HTR-8/SVneo (cell line): Measurements from ENCODE around the gene DIPK2A.

ENCODE experiments used
- DNase-seq: peaks from one replicate; pipeline ENCODE4 v3.0.0; 2011; ENCODE audit warnings: low spot score, mixed read lengths; ENCODE audit not compliant: insufficient read length
- FAIRE-seq: peaks from 2 replicates; lab custom pipeline; 2011; peaks lifted over from hg19 to GRCh38; lab: Jason Lieb, UNC

The DIPK2A gene, protein sequence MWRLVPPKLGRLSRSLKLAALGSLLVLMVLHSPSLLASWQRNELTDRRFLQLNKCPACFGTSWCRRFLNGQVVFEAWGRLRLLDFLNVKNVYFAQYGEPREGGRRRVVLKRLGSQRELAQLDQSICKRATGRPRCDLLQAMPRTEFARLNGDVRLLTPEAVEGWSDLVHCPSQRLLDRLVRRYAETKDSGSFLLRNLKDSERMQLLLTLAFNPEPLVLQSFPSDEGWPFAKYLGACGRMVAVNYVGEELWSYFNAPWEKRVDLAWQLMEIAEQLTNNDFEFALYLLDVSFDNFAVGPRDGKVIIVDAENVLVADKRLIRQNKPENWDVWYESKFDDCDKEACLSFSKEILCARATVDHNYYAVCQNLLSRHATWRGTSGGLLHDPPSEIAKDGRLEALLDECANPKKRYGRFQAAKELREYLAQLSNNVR

GRCh38 chr3:143971359-143972154, at the start of gene DIPK2A:
TSS of gene DIPK2A (plus strand) at chr3:143971823. CDS start at chr3:143972333, 510 bp downstream.
- FAIRE-seq (peak; percentile 84), DNase-seq (peak; percentile 82)

DNA sequence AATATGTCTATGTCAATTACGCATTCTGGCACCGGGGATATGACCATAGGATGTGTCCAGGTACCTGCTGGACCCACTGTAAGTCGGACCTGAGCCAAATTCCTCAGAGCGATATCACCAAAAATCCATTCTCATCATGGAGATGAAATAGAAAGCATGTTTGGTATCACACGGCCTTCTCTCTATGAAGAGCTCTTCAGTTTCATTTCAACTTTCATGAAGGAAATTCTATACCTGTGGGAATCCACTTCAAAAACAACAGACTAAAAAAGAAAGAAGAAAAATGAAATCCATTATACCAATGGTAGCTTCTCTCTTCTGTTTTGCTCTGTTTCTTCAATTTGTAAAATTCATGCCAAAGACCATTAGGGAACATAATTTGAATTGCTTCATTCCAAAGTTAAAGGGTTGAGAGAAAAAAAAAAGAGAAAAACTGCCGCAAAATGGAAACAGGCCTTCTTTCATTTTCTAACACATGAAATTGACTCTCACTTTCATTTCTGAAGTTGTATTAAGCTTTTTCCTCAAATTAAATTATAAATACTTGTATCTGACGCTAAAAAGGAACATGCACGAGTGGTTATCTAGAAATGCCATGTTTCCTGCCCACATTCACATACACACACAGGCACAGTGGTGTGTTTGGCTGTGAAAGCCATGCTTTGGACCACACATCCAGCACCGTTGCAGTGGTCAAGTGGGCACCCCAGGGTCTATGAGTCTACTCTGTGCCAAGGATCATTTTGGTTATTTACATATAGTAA, 46.9 kb upstream of the DIPK2A start:
- FAIRE-seq (no peak), DNase-seq (no peak)

DNA sequence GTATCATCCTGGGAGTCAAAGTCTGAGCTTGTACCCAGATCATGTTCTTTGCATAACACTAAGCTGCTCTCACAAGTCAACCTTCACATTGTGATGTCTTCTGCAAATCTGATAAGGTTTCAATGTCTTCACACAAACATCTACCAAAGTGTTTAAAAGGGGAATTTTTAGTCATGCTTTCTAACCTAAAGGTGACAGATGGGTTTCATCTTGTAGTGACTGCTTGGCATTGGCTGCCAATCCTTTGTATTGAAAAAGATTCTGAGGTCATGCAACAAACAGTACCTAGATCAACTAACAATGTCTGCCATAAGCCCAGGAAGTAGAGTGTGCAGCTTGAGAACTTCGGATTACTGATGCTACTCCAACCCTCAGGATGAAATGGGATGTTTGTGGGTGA, 43.6 kb upstream of the DIPK2A start:
- no peak for DNase-seq
- no peak for FAIRE-seq

DNA sequence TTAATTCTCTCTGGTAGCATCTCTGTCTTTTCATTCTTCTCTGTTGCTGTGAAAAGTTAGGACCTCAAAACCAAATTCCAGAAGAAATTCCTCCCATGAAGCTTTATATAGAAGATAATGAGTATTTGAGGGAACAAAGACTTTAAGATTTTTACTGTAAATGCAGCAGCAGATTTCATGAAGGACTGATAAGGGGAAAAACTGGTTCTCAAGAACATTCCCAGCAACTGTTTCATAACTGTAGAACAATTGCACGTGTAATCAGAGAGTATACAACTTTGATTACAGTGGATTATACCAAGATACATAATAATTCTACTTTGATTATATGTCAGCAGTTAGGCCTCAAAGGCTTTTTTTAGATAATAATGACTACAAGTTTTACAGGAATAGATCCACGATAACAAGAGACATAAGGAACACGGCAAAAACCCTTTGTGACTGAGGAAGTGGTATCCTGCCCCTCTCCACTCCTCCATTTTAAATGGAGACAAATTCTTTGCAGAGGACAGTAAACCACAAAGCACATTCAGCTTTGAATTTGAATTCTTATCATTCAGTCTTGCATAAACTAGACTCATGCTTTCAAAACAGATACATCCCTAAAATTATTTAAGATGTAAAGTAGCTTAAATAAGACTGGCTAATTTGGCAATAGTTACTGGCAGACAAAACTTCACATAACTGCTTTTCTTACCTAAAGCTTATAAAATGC, 42.9 kb upstream of the DIPK2A start:
- DNase-seq (no peak), FAIRE-seq (no peak)

- no peak for DNase-seq
- FAIRE-seq: no peak
Measured at GRCh38 chr3:143934791-143935190, 36.8 kb upstream of the DIPK2A start.

GRCh38 chr3:143935678-143936077, 35.9 kb upstream of the DIPK2A start:
- FAIRE-seq (no peak), DNase-seq (no peak)

DNA sequence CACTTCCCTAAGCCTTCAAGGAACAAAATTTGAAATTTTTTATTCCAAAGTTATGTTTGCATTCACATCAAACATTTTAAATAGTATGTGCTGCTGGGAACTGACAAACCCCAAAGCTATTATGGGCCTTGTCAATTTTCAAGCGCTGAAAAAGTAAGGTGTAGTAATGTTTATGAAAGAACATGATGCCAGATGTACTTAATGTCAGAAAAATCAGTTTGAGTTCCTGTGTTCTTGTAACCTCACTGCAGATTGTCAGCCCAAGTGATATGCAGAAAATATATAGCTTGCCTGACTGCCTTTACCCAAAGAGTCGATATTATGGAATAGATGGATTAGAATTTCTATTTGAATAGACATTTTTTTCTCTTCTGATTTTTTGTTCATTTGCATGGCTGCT, 20.8 kb upstream of the DIPK2A start:
- no peak for DNase-seq
- no peak for FAIRE-seq

DNA sequence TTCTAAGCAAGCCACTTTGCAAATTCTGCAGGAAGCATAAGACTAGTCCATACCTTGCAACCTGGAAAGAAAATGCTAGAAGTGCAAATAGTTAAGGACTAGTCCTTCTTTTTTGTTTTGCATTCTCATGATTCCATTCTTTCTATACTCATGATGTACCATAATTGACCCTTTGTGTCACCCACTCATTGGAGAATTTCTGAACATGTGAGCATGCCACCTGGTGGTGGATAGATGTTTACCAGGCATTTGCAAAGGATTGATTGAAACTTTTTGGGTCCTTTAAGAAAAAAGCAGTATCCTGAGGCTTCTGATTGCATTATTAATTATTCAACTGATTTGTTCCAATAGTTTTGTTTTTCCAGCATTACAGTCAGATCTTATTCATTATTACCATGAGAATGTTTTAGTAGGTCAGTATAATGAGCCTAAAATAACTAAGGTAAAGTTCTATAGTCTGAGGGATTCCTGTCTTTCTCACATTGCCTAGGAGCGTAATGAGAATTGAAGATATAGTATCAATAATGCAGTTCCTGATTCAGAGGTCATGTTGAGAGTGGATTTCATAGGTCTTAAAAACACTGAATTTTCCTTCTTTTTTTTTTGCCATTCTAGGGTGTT, 20.2 kb upstream of the DIPK2A start:
- FAIRE-seq (no peak), DNase-seq (peak; percentile 4)

GRCh38 chr3:143952569-143953072, 19.0 kb upstream of the DIPK2A start:
- FAIRE-seq (no peak), DNase-seq (no peak)

GRCh38 chr3:143955113-143955512, 16.5 kb upstream of the DIPK2A start:
- FAIRE-seq (no peak), DNase-seq (no peak)

DNA sequence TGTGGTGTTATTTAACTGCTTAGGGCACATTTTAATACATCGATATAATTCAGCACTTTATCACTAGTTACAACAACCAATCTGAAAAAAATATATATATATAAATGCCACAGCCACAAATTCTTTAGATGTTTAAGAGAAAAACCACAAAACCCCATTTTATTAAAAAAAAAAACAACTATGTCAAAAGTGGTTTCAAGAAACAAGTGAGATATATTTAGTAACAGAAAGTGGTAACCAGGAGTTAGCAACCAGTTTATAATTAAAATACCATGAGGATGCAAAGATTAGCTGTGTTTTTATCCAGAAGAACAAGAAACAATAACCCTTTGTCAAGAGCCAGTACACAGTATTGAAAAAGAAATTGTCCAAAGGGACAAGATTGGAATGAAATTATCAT, 14.8 kb upstream of the DIPK2A start:
- no peak for FAIRE-seq
- no peak for DNase-seq

GRCh38 chr3:143957453-143957852, 14.2 kb upstream of the DIPK2A start:
- FAIRE-seq (no peak), DNase-seq (no peak)

DNA sequence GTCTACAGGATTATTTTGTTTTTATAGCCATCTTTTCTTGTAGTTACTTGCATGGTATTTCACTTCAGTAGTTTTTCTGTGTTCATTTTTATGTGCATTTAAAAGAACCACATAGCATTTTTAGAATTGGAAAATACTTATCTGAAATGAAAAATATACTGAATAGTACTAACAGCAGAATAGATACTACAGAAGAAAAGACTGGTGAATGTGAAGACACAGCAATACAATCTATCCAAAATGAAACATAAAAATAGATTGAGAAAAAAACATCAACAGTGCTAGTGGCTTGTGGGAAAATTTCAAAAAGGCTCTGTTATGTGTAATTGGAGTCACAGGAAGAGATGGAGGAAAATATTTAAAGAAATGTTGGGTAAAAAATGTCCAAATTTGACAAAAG, 12.7 kb upstream of the DIPK2A start:
- no peak for FAIRE-seq
- DNase-seq: no peak

GRCh38 chr3:143961342-143961741, 10.3 kb upstream of the DIPK2A start:
- DNase-seq (no peak), FAIRE-seq (no peak)

DNA sequence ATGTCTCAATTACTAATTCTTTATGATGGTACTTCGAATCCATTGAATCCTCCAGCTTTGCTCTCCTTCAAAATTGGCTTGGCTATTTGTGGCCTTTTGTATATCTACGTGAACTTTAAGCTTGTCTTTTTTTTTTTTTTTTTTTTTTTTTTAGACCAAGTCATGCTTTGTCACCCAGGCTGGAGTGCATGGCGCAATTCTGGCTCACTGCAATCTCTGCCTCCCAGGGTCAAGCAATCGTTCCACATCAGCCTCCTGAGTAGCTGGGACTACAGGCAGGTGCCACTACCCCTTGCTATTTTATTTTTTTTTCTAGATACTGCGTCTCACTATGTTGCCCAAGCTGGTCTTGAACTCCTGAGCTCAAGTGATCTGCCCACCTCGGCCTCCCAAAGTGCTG, 7.7 kb upstream of the DIPK2A start:
- FAIRE-seq: no peak
- DNase-seq: no peak

DNA sequence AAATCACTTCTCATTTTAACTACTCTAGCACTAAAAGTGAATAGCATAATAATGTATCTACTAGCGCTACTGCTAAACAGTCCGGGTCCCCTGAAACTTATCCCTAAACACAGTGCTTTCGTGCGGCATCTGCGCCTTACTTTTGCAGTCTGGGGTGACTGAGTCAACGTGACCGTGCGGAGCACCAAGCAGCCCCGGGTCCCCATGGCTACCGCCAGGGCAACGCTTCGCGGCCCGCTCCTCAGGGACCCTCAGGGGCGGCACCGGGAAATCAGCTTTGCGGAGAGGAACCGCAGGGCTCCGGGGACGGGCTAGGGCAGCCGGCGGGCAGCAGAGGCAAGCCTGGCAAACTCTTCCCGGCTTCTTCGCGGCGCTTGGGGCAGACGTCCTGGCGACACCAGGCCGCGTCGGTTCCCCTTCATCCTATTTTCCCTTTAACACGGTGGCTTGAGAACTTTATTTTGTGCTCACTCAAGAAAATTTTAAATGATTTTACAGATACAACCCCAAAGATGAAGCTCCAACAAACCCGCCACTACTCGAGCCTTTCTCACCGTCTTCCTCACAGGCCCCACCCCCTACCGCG, 757 bp upstream of the DIPK2A start:
- FAIRE-seq (no peak), DNase-seq (peak; percentile 32)

- no peak for DNase-seq
- FAIRE-seq: no peak
Measured at GRCh38 chr3:143972155-143972504, 507 bp downstream of the DIPK2A start.

GRCh38 chr3:143972505-143973258, 1.1 kb downstream of the DIPK2A start:
- peak; percentile 66 for FAIRE-seq
- peak; percentile 20 for DNase-seq
